ENCODE results near the gene RPL39L.

GRCh38 chr3:187103251-187103650 lies 36.0 kb downstream of the RPL39L start:
- TF ChIP-seq, protein P1, sequence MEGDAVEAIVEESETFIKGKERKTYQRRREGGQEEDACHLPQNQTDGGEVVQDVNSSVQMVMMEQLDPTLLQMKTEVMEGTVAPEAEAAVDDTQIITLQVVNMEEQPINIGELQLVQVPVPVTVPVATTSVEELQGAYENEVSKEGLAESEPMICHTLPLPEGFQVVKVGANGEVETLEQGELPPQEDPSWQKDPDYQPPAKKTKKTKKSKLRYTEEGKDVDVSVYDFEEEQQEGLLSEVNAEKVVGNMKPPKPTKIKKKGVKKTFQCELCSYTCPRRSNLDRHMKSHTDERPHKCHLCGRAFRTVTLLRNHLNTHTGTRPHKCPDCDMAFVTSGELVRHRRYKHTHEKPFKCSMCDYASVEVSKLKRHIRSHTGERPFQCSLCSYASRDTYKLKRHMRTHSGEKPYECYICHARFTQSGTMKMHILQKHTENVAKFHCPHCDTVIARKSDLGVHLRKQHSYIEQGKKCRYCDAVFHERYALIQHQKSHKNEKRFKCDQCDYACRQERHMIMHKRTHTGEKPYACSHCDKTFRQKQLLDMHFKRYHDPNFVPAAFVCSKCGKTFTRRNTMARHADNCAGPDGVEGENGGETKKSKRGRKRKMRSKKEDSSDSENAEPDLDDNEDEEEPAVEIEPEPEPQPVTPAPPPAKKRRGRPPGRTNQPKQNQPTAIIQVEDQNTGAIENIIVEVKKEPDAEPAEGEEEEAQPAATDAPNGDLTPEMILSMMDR (IDR thresholded peaks at IDR 0.05), result no peak
- TF ChIP-seq POLR2A (IDR thresholded peaks at IDR 0.05), result no peak

Data from Peyer's patch (tissue), 4 donors.